ENCODE measurements around the gene PHLDA1. TPM values are rescaled to one million over a fixed set of nuclear protein-coding genes. Genes with fewer than 3 reads are reported as not detected.

The PHLDA1 gene
- total and polyA plus RNA-seq, 9 of the 15 experiments (the other 6 are each of a cell fraction or from before 2014, with no cell fraction given), result 0.15 to 2.9 (median 0.54) TPM

GRCh38 chr12:75979181-75979580 is 52.4 kb downstream of the PHLDA1 start:
- no peak for ATAC-seq
- Histone ChIP-seq H3K4me2 (ENCODE audit: insufficient read depth, low read length) (no peak overlapping the region), H3K4me1 (replicated peaks in 1 of 2; ENCODE audit: control insufficient read depth in 2 of 2, insufficient read depth in 2 of 2, low read length in 2 of 2) (peaks cover 0 to 15% of the 10 kb centered on the region in 2 experiments; a peak in 3 of 5 replicates), H2AFZ (ENCODE audit: low read depth, low read length) (no peak overlapping the region), H3K27ac (ENCODE audit: extremely low read depth, low read depth, low read length) (no peak overlapping the region), H3K9ac (ENCODE audit: insufficient read depth in 1 of 2, low read depth in 2 of 2, low read length in 2 of 2) (no peak overlapping the region), H3K27me3 (ENCODE audit: control insufficient read depth in 2 of 2, insufficient read depth in 2 of 2, low read length in 2 of 2) (peaks cover 0 to 4% of the 10 kb centered on the region in 2 experiments; a peak in 2 of 5 replicates), H3K9me3 (replicated peaks; ENCODE audit: control insufficient read depth, insufficient read depth, low read depth, low read length) (no peaks in the 10 kb centered on the region), H3K4me3 (no peak overlapping the region), H4K20me1 (replicated peaks; ENCODE audit: control insufficient read depth, insufficient read depth, low read length) (no peaks in the 10 kb centered on the region), H3K79me2 (ENCODE audit: control insufficient read depth, insufficient read depth, low read length) (no peaks in the 10 kb centered on the region), H3K9me1 (ENCODE audit: control insufficient read depth, insufficient read depth, low read length) (no peaks in the 10 kb centered on the region), H3K36me3 (ENCODE audit: control insufficient read depth, insufficient read depth, low read length) (no peaks in the 10 kb centered on the region)
- in situ Hi-C loops (cut with MboI), result no loop called here
- BruUV-seq (replicated peaks), result no TSS peak
- no peak for DNase-seq (ENCODE audit: extremely low read depth in 1 of 4, low spot score in 3 of 4)
- intact Hi-C loops (cut with micrococcal nuclease), result no loop called here
- 13% methylated on average over 2 of the region's 2 CpGs for WGBS (ENCODE audit: insufficient coverage, low coverage, missing lambda C conversion rate)
- FAIRE-seq, result no peak
- ChIA-PET CTCF (ENCODE audit: low intra/inter-chr PET ratio) (no interaction called here), POLR2A (interaction anchor here (0.6 to 1.1 kb wide), 2 partner anchors 60 to 490 kb away, joined by 3 read pairs; no protein-coding TSS in a partner anchor)
- no peak for TF ChIP-seq VEZF1 (CRISPR knock-in tag; IDR thresholded peaks at IDR 0.05)
- no peak for TF ChIP-seq HNRNPLL (IDR thresholded peaks at IDR 0.05; ENCODE audit: low read depth, low read length, poor library complexity, severe bottlenecking)
- no peak for TF ChIP-seq POLR3G (IDR thresholded peaks at IDR 0.05; ENCODE audit: extremely low read depth, insufficient read length, insufficient replicate concordance)
- TF ChIP-seq NR2C2 (CRISPR knock-in tag; IDR thresholded peaks at IDR 0.05), result no peak
- no peak for TF ChIP-seq NR2C2 (tag; IDR thresholded peaks at IDR 0.05)
- TF ChIP-seq TGIF2 (CRISPR knock-in tag; IDR thresholded peaks at IDR 0.05), result no peak
- no peak for TF ChIP-seq MLX (CRISPR knock-in tag; conservative IDR thresholded peaks at IDR 0.05)
- no peak for TF ChIP-seq SMAD1 (IDR thresholded peaks at IDR 0.05; ENCODE audit: low read depth, low read length, partially characterized antibody)
- no peak for TF ChIP-seq XRCC4 (IDR thresholded peaks at IDR 0.05; ENCODE audit: extremely low read depth, insufficient read depth, insufficient read length)
- no peak for TF ChIP-seq U2AF2 (optimal IDR thresholded peaks at IDR 0.05; ENCODE audit: low read depth, low read length)
- TF ChIP-seq RBM14 (IDR thresholded peaks at IDR 0.05; ENCODE audit: borderline replicate concordance, insufficient read depth, low read depth, low read length), result no peak
- TF ChIP-seq CBX2 (IDR thresholded peaks at IDR 0.05; ENCODE audit: insufficient read depth, low read length, poor library complexity, severe bottlenecking), result no peak
- TF ChIP-seq RBM22 (IDR thresholded peaks at IDR 0.05; ENCODE audit: low read depth, low read length, poor library complexity, severe bottlenecking), result no peak
- TF ChIP-seq FOXP4 (CRISPR knock-in tag; IDR thresholded peaks at IDR 0.05; ENCODE audit: borderline replicate concordance), result no peak
- TF ChIP-seq SPI1 (IDR thresholded peaks at IDR 0.05; ENCODE audit: borderline replicate concordance, low read depth, low read length), result no peak
- TF ChIP-seq KLF6 (CRISPR knock-in tag; IDR thresholded peaks at IDR 0.05; ENCODE audit: borderline replicate concordance), result no peak
- no peak for TF ChIP-seq PRPF4 (IDR thresholded peaks at IDR 0.05; ENCODE audit: insufficient read depth, low read depth, low read length, poor library complexity, severe bottlenecking)

All from K562 (cell line).